NCI-H1694 (cell line): ENCODE results near the gene LRRC59.
"Not testable (repeated sequence)": the region's sequence is repeated elsewhere in the genome, so short reads cannot be mapped to it uniquely, and the experiment has no call there.

ENCODE experiments used
- DNase-seq: peaks from one replicate; lab custom pipeline; 2025; lab: John Stamatoyannopoulos, UW

The LRRC59 gene

GRCh38 chr17:50424996-50425681 lies 27.8 kb upstream of the LRRC59 start:
- no peak for DNase-seq

DNA sequence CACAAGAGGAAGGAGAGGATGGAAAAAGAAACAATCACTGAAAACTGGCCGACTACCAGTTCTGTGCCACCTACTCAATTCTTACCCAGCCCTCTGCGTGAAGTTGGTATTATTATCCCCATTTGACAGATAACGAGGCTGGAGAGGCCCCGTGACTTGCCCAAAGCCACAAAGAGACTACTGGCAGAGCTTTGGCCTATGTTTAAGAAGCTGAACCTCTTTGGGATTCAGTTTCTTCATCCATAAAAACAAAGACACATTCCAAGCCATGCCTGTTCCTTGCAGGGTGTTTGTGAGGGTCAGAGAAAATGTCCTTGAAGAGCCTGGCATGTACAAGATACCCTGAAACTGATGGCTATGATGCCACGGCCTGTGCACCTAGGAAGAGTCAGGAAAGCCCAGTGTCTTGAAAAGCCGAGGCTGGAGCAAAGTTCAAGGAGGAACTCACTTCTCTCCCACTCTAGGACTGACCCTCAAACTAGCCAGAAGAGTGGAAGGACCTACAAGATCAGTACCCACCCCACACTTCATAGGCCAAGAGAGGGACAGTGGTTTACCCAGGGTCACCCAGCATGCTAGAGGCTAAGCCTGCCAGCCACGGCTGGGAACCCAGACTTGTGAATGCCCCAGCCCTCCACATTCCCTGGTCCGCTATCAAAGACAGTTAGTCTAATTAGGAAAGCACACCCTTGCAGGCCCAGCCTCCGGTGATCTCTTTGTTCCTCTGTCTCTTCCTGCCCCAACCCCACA lies 27.1 kb upstream of the LRRC59 start:
- DNase-seq, result no peak

- DNase-seq, result no peak
Measured at GRCh38 chr17:50423553-50424159, 26.3 kb upstream of the LRRC59 start.

DNA sequence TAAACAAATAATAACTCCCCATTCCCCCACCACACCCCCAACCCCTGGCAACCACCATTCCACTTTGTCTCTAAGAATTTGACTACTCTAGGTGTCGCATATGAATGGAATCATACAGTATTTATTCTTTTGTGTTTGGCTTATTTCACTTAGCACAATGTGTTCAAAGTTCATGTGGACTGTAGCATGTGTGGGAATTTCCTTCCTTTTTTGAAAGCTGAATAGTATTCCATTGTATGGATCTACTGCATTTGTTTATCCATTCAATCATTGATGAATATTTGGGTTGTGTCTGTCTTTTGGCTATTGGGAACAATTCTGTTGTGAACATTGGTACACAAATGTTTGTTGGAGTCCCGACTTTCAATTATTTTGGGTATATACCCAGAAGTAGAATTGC lies 25.4 kb upstream of the LRRC59 start:
- DNase-seq, result no peak

- DNase-seq, result no peak
Measured at GRCh38 chr17:50421308-50422051, 24.2 kb upstream of the LRRC59 start.

DNA sequence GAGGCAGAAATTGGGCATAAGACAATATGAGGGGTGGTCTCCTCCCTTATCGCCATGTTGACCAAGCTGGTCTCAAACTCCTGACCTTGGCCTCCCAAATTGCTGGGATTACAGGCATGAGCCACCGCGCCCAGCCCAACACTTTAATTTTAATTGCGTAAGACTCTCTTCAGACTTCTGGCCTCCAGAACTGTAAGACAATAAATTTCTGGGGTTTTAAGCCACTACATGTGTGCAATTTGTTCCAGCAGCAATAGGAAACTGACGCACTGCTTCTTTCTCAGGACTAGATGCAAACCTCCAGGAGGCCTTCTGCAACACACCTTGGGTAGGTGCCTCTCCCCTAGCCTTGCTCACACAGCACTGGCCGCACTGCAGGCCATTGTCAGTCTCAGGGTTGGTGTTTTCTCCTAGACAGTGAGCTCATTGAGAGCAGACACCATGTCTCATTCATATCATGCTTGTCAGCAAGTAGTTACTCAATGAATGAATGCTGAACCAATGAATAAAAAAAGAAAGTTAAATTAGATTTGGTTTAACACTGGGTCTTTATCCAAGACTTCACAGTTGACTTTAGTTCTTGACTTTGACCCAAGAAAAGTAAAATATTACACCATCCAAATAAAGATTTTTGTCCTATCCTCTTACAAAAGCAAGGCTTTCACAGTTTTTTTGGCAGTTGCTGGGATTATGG lies 23.2 kb upstream of the LRRC59 start:
- DNase-seq, result no peak

GRCh38 chr17:50419577-50419976 lies 22.3 kb upstream of the LRRC59 start:
- not testable (repeated sequence) for DNase-seq

DNA sequence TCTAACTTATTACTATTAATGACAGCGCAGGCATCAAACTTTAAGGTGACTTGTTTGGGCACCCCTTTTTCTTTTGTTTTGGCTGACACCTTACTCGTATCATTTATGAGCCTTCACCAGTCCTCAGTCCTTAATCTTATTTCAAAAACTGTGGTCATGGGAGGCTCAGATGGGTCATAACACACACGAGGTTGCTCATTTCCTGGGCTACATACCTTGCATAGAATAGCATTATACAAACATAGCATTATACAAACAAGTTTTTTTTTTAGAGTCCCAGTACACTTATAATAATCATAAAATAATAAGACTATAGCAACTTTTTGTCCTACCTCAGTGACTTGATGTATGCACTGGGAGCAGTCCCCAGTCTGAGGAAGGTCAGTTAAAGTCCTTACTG lies 17.5 kb upstream of the LRRC59 start:
- no peak for DNase-seq

DNA sequence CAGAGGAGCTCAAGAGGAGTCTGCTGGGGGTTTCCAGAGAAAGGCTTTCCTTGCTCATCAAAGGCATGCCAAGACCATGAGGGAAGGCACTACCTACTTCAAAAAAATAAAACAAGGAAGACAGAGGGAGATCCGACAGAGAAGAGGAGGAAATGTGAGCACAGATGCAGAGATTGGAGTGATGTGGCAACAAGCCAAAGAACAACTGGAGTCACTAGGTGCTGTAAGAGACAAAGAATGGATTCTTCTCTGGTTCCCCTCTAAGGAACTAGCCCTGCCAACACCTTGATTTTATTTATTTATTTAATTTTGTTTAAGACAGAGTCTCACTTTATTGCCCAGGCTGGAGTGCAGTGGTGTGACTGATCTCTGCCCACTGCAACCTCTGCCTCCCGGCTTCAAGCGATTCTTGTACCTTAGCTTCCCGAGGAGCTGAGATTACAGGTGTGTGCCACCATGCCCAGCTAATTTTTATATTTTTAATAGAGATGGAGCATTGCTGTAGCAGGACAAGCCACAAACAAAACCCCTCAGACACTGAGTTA lies 14.9 kb upstream of the LRRC59 start:
- no peak for DNase-seq

GRCh38 chr17:50407921-50408320 lies 10.6 kb upstream of the LRRC59 start:
- DNase-seq, result no peak

- no peak for DNase-seq
Measured at GRCh38 chr17:50406578-50406977, 9.3 kb upstream of the LRRC59 start.

GRCh38 chr17:50405351-50405750 lies 8.0 kb upstream of the LRRC59 start:
- DNase-seq, result not testable (repeated sequence)

GRCh38 chr17:50399591-50399990 lies 2.3 kb upstream of the LRRC59 start:
- not testable (repeated sequence) for DNase-seq

GRCh38 chr17:50398672-50399071 lies 1.3 kb upstream of the LRRC59 start:
- DNase-seq, result not testable (repeated sequence)

DNA sequence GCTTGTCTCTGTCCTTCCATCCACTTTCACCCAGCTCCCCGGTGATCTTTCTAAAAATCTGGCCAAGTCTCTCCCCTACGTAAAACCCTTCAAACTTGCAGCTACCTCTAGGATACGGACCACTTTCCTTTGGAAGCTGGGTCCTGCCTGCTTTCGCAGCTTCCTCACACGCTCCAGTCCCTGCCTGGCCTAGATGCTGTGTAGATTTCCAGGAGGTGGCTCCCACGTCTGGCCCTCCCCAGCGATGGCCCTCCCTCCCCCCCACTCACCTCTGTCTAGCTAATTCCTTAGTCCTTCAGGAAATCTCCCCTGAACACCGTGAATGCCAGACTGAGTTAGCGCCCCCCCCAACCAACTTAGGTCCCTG lies 579 bp upstream of the LRRC59 start:
- DNase-seq, result no peak

GRCh38 chr17:50396261-50397110 lies 837 bp downstream of the LRRC59 start:
- no peak for DNase-seq

- no peak for DNase-seq
Measured at GRCh38 chr17:50394711-50395110, 2.6 kb downstream of the LRRC59 start.

GRCh38 chr17:50393700-50394099 lies 3.6 kb downstream of the LRRC59 start:
- no peak for DNase-seq

GRCh38 chr17:50392621-50393020 lies 4.7 kb downstream of the LRRC59 start:
- DNase-seq, result no peak

- no peak for DNase-seq
Measured at GRCh38 chr17:50389534-50389933, 7.8 kb downstream of the LRRC59 start.

- no peak for DNase-seq
Measured at GRCh38 chr17:50388728-50389127, 8.6 kb downstream of the LRRC59 start.
